GM13976 (cell line): ENCODE measurements around the gene SYNE2.

Source experiments
- DNase-seq: peaks from one replicate; pipeline ENCODE4 v3.0.0; 2012; ENCODE audit warnings: low spot score
- CTCF ChIP-seq: IDR thresholded peaks from 2 replicates; pipeline ENCODE4 v1.5.1; 2012; ENCODE audit warnings: borderline replicate concordance, mild to moderate bottlenecking; ENCODE audit not compliant: insufficient read depth; ENCODE audit errors: extremely low read depth, missing control alignments, control extremely low read depth
- in situ Hi-C: fragments of 300-500 bp; cut with MboI; formaldehyde crosslinking; loops from one replicate; pipeline ENCODE4 v1.12.0; 2022; ENCODE audit warnings: low sequenced_read_pairs, mixed read lengths, inconsistent platforms; ENCODE audit not compliant: unreplicated experiment

SYNE2 gene

GRCh38 chr14:64064447-64064846 lies 211.6 kb downstream of the SYNE2 start:
- in situ Hi-C loops = no loop called here
- TF ChIP-seq CTCF = no peak
- no peak for DNase-seq

GRCh38 chr14:64069634-64070359 lies 217.0 kb downstream of the SYNE2 start:
- TF ChIP-seq CTCF = no peak
- DNase-seq = no peak
- in situ Hi-C loops = no loop called here

GRCh38 chr14:64074961-64075612 lies 222.3 kb downstream of the SYNE2 start:
- no peak for DNase-seq
- no peak for TF ChIP-seq CTCF
- in situ Hi-C loops = no loop called here

GRCh38 chr14:64075613-64076005 lies 222.8 kb downstream of the SYNE2 start:
- no peak for TF ChIP-seq CTCF
- DNase-seq = no peak
- in situ Hi-C loops = no loop called here

- in situ Hi-C loops = no loop called here
- no peak for DNase-seq
- TF ChIP-seq CTCF = no peak
Observed at GRCh38 chr14:64080452-64080851, 227.6 kb downstream of the SYNE2 start.

- in situ Hi-C loops = no loop called here
- no peak for DNase-seq
- no peak for TF ChIP-seq CTCF
Observed at GRCh38 chr14:64081174-64081746, 228.5 kb downstream of the SYNE2 start.

GRCh38 chr14:64082837-64083236 lies 230.0 kb downstream of the SYNE2 start:
- TF ChIP-seq CTCF = no peak
- in situ Hi-C loops = no loop called here
- no peak for DNase-seq
